Epithelial cell of esophagus (primary cell): ENCODE results near the gene MON2.
A peak's percentile ranks its signal among the peaks of the same experiment; 100 is the strongest.

Experiments used
- DNase-seq: peaks from one replicate; pipeline ENCODE4 v3.0.0; 2010; ENCODE audit warnings: low read depth
- H3K4me3 ChIP-seq: 2 replicates; pipeline ENCODE4 v1.5.1; 2011; ENCODE audit warnings: mild to moderate bottlenecking, low read length, control low read depth
- TF ChIP-seq, protein P1 (sequence below): IDR thresholded peaks from 2 replicates; pipeline ENCODE4 v1.5.1; 2011; ENCODE audit warnings: low read depth, mild to moderate bottlenecking, low read length, control low read depth, inconsistent platforms; ENCODE audit not compliant: insufficient read depth; ENCODE audit errors: missing control alignments

MON2 gene

DNA sequence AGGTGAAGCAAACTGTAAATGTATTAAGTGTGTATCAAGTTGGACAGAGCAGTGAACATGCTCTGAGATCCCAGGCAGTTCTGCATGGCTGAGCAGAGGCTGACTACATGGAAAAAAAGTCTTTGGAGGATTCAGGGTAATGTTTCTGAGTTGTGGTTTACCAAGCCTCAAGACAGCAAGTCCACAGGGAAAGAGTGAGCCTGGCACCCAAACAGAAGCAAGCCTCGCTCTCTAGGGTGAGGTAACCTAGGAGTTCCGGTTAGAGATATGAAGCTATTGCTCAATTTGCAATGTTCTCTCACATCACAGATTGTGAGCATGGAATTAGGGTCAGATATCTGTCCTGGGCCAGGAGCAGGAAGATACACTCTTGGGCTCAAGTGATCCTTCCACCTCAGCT lies 158.6 kb downstream of the MON2 start:
- TF ChIP-seq, protein P1, sequence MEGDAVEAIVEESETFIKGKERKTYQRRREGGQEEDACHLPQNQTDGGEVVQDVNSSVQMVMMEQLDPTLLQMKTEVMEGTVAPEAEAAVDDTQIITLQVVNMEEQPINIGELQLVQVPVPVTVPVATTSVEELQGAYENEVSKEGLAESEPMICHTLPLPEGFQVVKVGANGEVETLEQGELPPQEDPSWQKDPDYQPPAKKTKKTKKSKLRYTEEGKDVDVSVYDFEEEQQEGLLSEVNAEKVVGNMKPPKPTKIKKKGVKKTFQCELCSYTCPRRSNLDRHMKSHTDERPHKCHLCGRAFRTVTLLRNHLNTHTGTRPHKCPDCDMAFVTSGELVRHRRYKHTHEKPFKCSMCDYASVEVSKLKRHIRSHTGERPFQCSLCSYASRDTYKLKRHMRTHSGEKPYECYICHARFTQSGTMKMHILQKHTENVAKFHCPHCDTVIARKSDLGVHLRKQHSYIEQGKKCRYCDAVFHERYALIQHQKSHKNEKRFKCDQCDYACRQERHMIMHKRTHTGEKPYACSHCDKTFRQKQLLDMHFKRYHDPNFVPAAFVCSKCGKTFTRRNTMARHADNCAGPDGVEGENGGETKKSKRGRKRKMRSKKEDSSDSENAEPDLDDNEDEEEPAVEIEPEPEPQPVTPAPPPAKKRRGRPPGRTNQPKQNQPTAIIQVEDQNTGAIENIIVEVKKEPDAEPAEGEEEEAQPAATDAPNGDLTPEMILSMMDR = no peak
- DNase-seq = no peak
- H3K4me3 ChIP-seq = no peak overlapping the region

DNA sequence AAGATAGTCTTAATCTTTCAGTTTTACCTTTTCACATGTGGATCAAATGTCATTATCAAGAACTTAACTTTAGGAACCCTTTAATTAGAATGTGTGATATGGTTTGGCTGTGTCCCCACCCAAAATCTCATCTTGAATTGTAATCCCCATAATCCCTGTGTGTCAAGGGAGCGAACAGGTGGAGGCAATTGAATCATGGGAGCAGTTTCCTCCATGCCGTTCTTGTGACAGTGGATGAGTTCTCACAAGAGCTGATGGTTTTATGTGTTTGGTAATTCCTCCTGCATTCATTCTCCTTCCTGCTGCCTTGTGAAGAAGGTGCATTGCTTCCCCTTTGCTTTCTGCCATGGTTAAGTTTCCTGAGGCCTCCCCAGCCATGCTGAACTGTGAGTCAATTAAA lies 160.6 kb downstream of the MON2 start:
- H3K4me3 ChIP-seq = no peak overlapping the region
- TF ChIP-seq, protein P1 = no peak

DNA sequence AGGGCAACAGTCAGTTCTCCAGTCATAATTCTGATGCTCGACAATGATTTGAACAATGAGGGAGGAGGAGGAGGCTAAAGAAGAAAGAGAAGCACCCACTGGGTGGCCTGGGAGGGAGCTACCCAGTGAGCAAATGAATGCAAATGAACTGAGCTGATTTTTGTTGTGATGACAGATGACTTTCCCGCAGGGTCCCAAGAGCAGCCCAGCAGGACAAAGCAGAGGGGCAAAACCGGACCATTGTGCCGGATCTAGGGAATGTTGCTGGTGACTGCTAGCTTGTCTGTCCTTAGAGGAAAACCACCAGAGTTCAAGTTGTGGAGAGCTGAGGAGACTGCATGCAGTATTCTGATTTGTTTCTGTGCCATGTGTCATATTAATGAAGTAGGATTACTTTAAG lies 162.8 kb downstream of the MON2 start:
- no peak for DNase-seq
- TF ChIP-seq, protein P1 = no peak

More for the DNA sequence above, 160.6 kb downstream of the MON2 start:
- DNase-seq = no peak

DNA sequence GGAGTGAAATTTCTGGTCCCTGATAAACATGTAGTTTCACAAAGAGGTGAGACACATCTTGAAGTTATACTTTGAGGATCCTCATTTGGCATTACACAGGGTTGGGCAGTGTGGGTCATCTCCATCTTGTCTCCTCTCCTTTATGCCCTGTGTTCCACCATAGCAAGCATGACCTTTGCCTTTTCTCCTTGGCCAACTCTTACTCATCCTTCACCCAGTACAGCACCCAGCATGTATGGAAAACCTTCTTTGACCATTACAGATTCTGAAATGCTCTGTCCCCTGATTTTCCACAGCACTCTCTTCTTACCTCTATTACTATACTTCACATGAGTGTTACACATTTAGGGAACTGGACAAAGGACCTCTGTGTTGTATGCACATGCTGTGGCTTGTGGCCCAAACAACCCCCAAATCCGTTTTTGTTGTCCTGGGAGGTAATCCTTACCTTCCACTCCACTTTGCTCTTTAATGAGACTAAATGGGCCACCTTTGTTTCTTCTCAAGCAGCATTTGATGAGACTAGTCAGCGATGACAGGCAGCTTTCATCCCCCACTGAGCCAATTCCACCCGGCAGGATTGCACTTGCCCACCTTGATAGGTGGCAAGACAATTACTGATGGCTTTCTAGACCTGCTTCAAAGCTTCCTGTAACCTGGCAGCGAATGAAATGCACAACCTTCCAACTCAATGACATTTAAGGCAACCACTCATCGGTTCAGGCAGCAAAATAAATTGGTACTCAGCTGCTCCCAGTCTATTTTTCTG lies 163.5 kb downstream of the MON2 start:
- TF ChIP-seq, protein P1 = no peak
- no peak overlapping the region for H3K4me3 ChIP-seq
- DNase-seq = no peak

More for the DNA sequence above, 162.8 kb downstream of the MON2 start:
- H3K4me3 ChIP-seq = no peak overlapping the region

DNA sequence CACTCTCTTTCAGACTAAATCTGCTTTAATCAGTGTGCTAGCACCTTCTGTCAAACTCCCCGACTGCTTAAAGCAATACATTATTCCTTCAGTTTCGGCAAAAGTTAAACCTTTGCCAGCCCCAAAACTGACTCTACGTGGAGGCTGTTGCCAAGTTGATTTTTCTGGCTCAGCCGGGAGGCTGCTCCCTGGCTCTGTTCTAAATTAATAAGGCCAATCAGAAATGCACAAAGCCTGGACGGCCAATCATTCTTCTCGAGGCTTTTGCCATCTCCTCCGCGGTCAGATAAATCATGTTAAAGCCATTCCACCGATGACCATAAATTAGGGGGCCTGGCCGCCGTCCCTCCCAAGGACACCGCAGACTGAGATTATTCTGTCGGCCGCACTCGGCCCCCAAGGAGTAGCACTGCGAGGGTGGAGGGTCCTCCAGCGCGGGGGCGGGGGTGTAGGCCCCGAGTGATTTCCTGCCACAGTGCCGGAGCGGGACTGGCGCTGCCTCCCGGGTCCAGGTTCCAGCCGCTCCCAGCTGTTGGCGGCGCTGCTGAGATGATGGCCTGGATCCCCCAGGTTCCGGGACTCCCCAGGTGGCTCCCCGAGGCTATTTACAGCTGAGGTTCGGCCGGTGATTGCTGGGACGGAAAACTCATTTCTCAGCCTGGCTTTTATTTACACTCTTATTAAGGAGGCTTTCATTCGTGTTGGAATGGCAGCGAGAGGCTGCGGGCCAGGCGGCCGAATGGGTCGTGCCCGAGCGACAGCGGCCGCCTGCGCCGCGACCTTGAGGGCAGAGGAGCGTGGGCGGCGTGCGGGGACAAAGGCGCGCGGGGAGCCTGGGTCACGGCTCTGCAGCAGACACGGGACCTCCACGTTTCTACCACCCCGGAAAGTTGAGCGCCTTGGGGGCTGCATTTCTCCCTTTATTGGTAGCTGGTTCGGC lies 165.1 kb downstream of the MON2 start:
- H3K4me3 ChIP-seq = peak overlapping the region; percentile 47
- TF ChIP-seq, protein P1 = peak; percentile 38
- DNase-seq = peak; percentile 49

DNA sequence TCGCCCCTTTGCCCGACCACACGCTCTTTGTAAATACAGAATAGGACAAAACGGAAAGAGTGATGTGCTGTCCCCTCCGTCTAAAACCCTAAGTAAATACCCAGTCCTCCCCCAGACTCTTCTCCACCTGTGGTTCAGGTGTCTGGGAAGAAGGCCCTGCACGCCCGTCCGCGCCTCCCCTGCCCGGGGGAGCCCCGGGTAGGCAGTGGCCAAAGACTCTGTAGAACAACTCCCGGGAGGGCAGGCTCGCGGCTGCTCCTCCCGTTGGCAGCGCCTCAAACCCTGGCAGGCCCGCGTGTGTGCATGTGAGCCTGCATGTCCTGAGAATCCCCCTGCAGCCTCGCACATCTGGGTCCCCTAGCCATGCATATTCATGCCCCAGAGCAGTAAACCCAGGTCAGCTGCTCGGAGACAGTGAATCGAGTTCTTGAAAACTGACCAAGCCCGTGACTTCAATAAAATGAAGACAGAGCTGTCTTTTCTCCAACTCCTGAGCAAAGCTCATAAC lies 165.8 kb downstream of the MON2 start:
- no peak for DNase-seq

More for the DNA sequence above, 165.8 kb downstream of the MON2 start:
- H3K4me3 ChIP-seq = peak overlapping the region; percentile 47
- TF ChIP-seq, protein P1 = no peak
